IPS DF 6.9 (cell line): ENCODE data around the gene OR52N2.

Experiments
- DNase-seq: peaks from one replicate; pipeline ENCODE4 v3.0.0-alpha.2; 2013; ENCODE audit warnings: low read depth, low spot score
- H3K27ac ChIP-seq: one replicate; pipeline ENCODE4 v1.5.1; 2013; ENCODE audit warnings: low read length, control low read depth
- H3K27me3 ChIP-seq: 2 replicates; pipeline ENCODE4 v1.6.1; 2013; ENCODE audit warnings: mild to moderate bottlenecking, low read length; ENCODE audit not compliant: control insufficient read depth, insufficient read depth
- H3K36me3 ChIP-seq: 2 replicates; pipeline ENCODE4 v1.6.1; 2013; ENCODE audit warnings: low read length; ENCODE audit not compliant: control insufficient read depth, insufficient read depth
- H3K4me1 ChIP-seq: 2 replicates; pipeline ENCODE4 v1.6.1; 2013; ENCODE audit warnings: low read length; ENCODE audit not compliant: control insufficient read depth, insufficient read depth
- H3K4me3 ChIP-seq: 2 replicates; pipeline ENCODE4 v1.5.1; 2013; ENCODE audit warnings: mild to moderate bottlenecking, low read length
- H3K9me3 ChIP-seq: 2 replicates; pipeline ENCODE4 v1.6.1; 2013; ENCODE audit warnings: low read length, inconsistent platforms; ENCODE audit not compliant: control insufficient read depth, insufficient read depth
- WGBS: extraction: QIAGEN DNeasy Blood & Tissue Kit; methylation state at CpG from one replicate; pipeline ENCODE4 v1.1.7; 2013; ENCODE audit warnings: mixed read lengths, missing lambda C conversion rate; ENCODE audit not compliant: insufficient read length, insufficient coverage; 5-methylcytosine and 5-hydroxymethylcytosine counted together

Gene OR52N2

GRCh38 chr11:5808500-5809121 lies at the start of gene OR52N2:
OR52N2 (plus strand) TSS chr11:5808924; CDS start chr11:5820336, 11,412 bp downstream.
- H3K36me3 ChIP-seq = no peaks in the 10 kb centered on the region
- no peaks in the 10 kb centered on the region for H3K9me3 ChIP-seq
- no peaks in the 10 kb centered on the region for H3K27me3 ChIP-seq
- peak within 1 kb of the TSS; percentile 56; the same call in 1 of the 2 replicates for H3K4me3 ChIP-seq
- H3K27ac ChIP-seq = no peak within 1 kb of the TSS
- DNase-seq = peak; percentile 50
- H3K4me1 ChIP-seq = no peaks in the 10 kb centered on the region
- WGBS = no CpG with 5 or more reads among the region's 24 CpGs

GRCh38 chr11:5767056-5767455 lies 41.7 kb upstream of the OR52N2 start:
- H3K4me3 ChIP-seq = no peak overlapping the region
- no peaks in the 10 kb centered on the region for H3K9me3 ChIP-seq
- H3K4me1 ChIP-seq = no peaks in the 10 kb centered on the region
- WGBS = no CpG with 5 or more reads among the region's 1 CpG
- DNase-seq = no peak
- no peak overlapping the region for H3K27ac ChIP-seq
- no peaks in the 10 kb centered on the region for H3K36me3 ChIP-seq
- H3K27me3 ChIP-seq = no peaks in the 10 kb centered on the region

- DNase-seq = no peak
- no CpG with 5 or more reads among the region's 4 CpGs for WGBS
- no peaks in the 10 kb centered on the region for H3K27me3 ChIP-seq
- no peak within 1 kb of the TSS for H3K27ac ChIP-seq
- H3K4me3 ChIP-seq = no peak within 1 kb of the TSS
- H3K9me3 ChIP-seq = no peaks in the 10 kb centered on the region
- no peaks in the 10 kb centered on the region for H3K36me3 ChIP-seq
- no peaks in the 10 kb centered on the region for H3K4me1 ChIP-seq
Observed at GRCh38 chr11:5783255-5783654, 25.5 kb upstream of the OR52N2 start, which contains the start of gene OR52N5. OR52N5 (minus strand) TSS chr11:5783355; CDS start chr11:5778634, 4,721 bp downstream.

- H3K9me3 ChIP-seq = no peaks in the 10 kb centered on the region
- no peak for DNase-seq
- no peak within 1 kb of the TSS for H3K4me3 ChIP-seq
- no peaks in the 10 kb centered on the region for H3K27me3 ChIP-seq
- no peaks in the 10 kb centered on the region for H3K36me3 ChIP-seq
- WGBS = no CpG with 5 or more reads among the region's 3 CpGs
- H3K27ac ChIP-seq = no peak within 1 kb of the TSS
- no peaks in the 10 kb centered on the region for H3K4me1 ChIP-seq
Observed at GRCh38 chr11:5791165-5791564, 17.6 kb upstream of the OR52N2 start, which contains the start of gene OR52N1. OR52N1 (minus strand) TSS chr11:5791265; CDS start chr11:5788816, 2,449 bp downstream.

GRCh38 chr11:5796541-5796940 lies 12.2 kb upstream of the OR52N2 start:
- no peak for DNase-seq
- Histone ChIP-seq H3K27me3 (no peaks in the 10 kb centered on the region), H3K36me3 (no peaks in the 10 kb centered on the region), H3K4me3 (no peak overlapping the region), H3K27ac (no peak overlapping the region), H3K9me3 (no peaks in the 10 kb centered on the region), H3K4me1 (no peaks in the 10 kb centered on the region)
- no CpG with 5 or more reads among the region's 6 CpGs for WGBS

- no peaks in the 10 kb centered on the region for H3K4me1 ChIP-seq
- no CpG with 5 or more reads among the region's 5 CpGs for WGBS
- H3K4me3 ChIP-seq = no peak overlapping the region
- no peak overlapping the region for H3K27ac ChIP-seq
- H3K36me3 ChIP-seq = no peaks in the 10 kb centered on the region
- no peaks in the 10 kb centered on the region for H3K9me3 ChIP-seq
- no peaks in the 10 kb centered on the region for H3K27me3 ChIP-seq
- no peak for DNase-seq
Observed at GRCh38 chr11:5803982-5804381, 4.7 kb upstream of the OR52N2 start.

- no peak for DNase-seq
- Histone ChIP-seq H3K27ac (no peak overlapping the region), H3K9me3 (no peaks in the 10 kb centered on the region), H3K27me3 (no peaks in the 10 kb centered on the region), H3K36me3 (no peaks in the 10 kb centered on the region), H3K4me1 (no peaks in the 10 kb centered on the region), H3K4me3 (no peak overlapping the region)
- WGBS = no CpG with 5 or more reads among the region's 10 CpGs
Observed at GRCh38 chr11:5807580-5807979, 1.1 kb upstream of the OR52N2 start.

GRCh38 chr11:5809122-5809519 lies 397 bp downstream of the OR52N2 start:
- Histone ChIP-seq H3K27ac (no peak overlapping the region), H3K36me3 (no peaks in the 10 kb centered on the region), H3K4me3 (peak overlapping the region; percentile 56; the same call in 1 of the 2 replicates), H3K27me3 (no peaks in the 10 kb centered on the region), H3K9me3 (no peaks in the 10 kb centered on the region), H3K4me1 (no peaks in the 10 kb centered on the region)
- no peak for DNase-seq
- no CpG with 5 or more reads among the region's 5 CpGs for WGBS

GRCh38 chr11:5809905-5810795 lies 1.4 kb downstream of the OR52N2 start:
- no peaks in the 10 kb centered on the region for H3K36me3 ChIP-seq
- H3K27me3 ChIP-seq = no peaks in the 10 kb centered on the region
- H3K4me1 ChIP-seq = no peaks in the 10 kb centered on the region
- DNase-seq = no peak
- H3K27ac ChIP-seq = no peak overlapping the region
- H3K9me3 ChIP-seq = no peaks in the 10 kb centered on the region
- H3K4me3 ChIP-seq = no peak overlapping the region
- WGBS = 100% methylated on average over 1 of the region's 6 CpGs

GRCh38 chr11:5815534-5815933 lies 6.8 kb downstream of the OR52N2 start:
- no peaks in the 10 kb centered on the region for H3K9me3 ChIP-seq
- no peaks in the 10 kb centered on the region for H3K4me1 ChIP-seq
- no peak for DNase-seq
- WGBS = no CpG with 5 or more reads among the region's 4 CpGs
- no peaks in the 10 kb centered on the region for H3K27me3 ChIP-seq
- H3K27ac ChIP-seq = no peak overlapping the region
- no peaks in the 10 kb centered on the region for H3K36me3 ChIP-seq
- no peak overlapping the region for H3K4me3 ChIP-seq
